Measurements from ENCODE around the gene AKT3.

Gene AKT3

GRCh38 chr1:243553090-243553489 lies 297.0 kb downstream of the AKT3 start:
- no peak for DNase-seq (ENCODE audit: low spot score)

GRCh38 chr1:243550276-243550675 lies 299.8 kb downstream of the AKT3 start:
- DNase-seq (ENCODE audit: low spot score) = no peak

GRCh38 chr1:243549791-243550190 lies 300.3 kb downstream of the AKT3 start:
- DNase-seq (ENCODE audit: low spot score) = no peak

GRCh38 chr1:243549108-243549507 lies 300.9 kb downstream of the AKT3 start:
- DNase-seq (ENCODE audit: low spot score) = no peak

GRCh38 chr1:243548516-243548915 lies 301.5 kb downstream of the AKT3 start:
- no peak for DNase-seq (ENCODE audit: low spot score)

GRCh38 chr1:243547891-243548290 lies 302.2 kb downstream of the AKT3 start:
- no peak for DNase-seq (ENCODE audit: low spot score)

- no peak for DNase-seq (ENCODE audit: low spot score)
These were observed 303.6 kb downstream of the AKT3 start for GRCh38 chr1:243546457-243546856.

- no peak for DNase-seq (ENCODE audit: low spot score)
These were observed 306.5 kb downstream of the AKT3 start for GRCh38 chr1:243543501-243543900.

- no peak for DNase-seq (ENCODE audit: low spot score)
These were observed 307.2 kb downstream of the AKT3 start for GRCh38 chr1:243542739-243543415.

- DNase-seq (ENCODE audit: low spot score) = no peak
These were observed 310.4 kb downstream of the AKT3 start for GRCh38 chr1:243539636-243540035.

GRCh38 chr1:243535014-243535413 lies 315.0 kb downstream of the AKT3 start:
- DNase-seq (ENCODE audit: low spot score) = no peak

GRCh38 chr1:243529512-243529911 lies 320.5 kb downstream of the AKT3 start:
- DNase-seq (ENCODE audit: low spot score) = no peak

- no peak for DNase-seq (ENCODE audit: low spot score)
These were observed 321.5 kb downstream of the AKT3 start for GRCh38 chr1:243528459-243529121.

GRCh38 chr1:243526180-243526579 lies 323.9 kb downstream of the AKT3 start:
- DNase-seq (ENCODE audit: low spot score) = no peak

GRCh38 chr1:243525085-243525487 lies 325.0 kb downstream of the AKT3 start:
- DNase-seq (ENCODE audit: low spot score) = no peak

- no peak for DNase-seq (ENCODE audit: low spot score)
These were observed 326.3 kb downstream of the AKT3 start for GRCh38 chr1:243523766-243524165.

GRCh38 chr1:243520831-243521230 lies 329.2 kb downstream of the AKT3 start:
- DNase-seq (ENCODE audit: low spot score) = no peak

- no peak for DNase-seq (ENCODE audit: low spot score)
These were observed 335.1 kb downstream of the AKT3 start for GRCh38 chr1:243514927-243515326.

GRCh38 chr1:243513726-243514491 lies 336.1 kb downstream of the AKT3 start:
- no peak for DNase-seq (ENCODE audit: low spot score)

- DNase-seq (ENCODE audit: low spot score) = no peak
These were observed 339.1 kb downstream of the AKT3 start for GRCh38 chr1:243510928-243511327.

- DNase-seq (ENCODE audit: low spot score) = no peak
These were observed 341.1 kb downstream of the AKT3 start for GRCh38 chr1:243508943-243509342.

- DNase-seq (ENCODE audit: low spot score) = no peak
These were observed 341.7 kb downstream of the AKT3 start for GRCh38 chr1:243508303-243508713.

GRCh38 chr1:243507672-243508302 lies 342.3 kb downstream of the AKT3 start:
- no peak for DNase-seq (ENCODE audit: low spot score)

All from cerebellar cortex (tissue), 1 donor.